GM12878 (cell line): ENCODE measurements around the gene SERTAD2. TPM values are rescaled to one million over a fixed set of nuclear protein-coding genes. Genes with fewer than 3 reads are reported as not detected.
A peak's percentile ranks its signal among the peaks of the same experiment; 100 is the strongest.

Source experiments
- ATAC-seq: fragments of 200-7000 bp; cut with Tn5 transposase; 3 replicates; pipeline ENCODE4 v1.9.1; 2020; ENCODE audit warnings: mild to moderate bottlenecking, moderate library complexity
- BruUV-seq: library from RNA; stranded (reverse); fragments of 400-500 nt; replicated peaks from 2 replicates; lab custom pipeline; 2021; lab: Mats Ljungman, UMichigan
- CTCF ChIA-PET: fragments of 300-600 bp; sonication (Branson Sonifier 250); formaldehyde crosslinking; extraction: SDS; loops from one replicate; lab custom pipeline; 2021; ENCODE audit warnings: inconsistent platforms; lab: Yijun Ruan, JAX
- POLR2A ChIA-PET: fragments of 350-600 bp; formaldehyde crosslinking; extraction: SDS; loops from one replicate; lab custom pipeline; 2021; ENCODE audit warnings: inconsistent platforms; lab: Charles Lee
- RAD21 ChIA-PET: fragments of 300-600 bp; sonication (Branson Sonifier 250); formaldehyde crosslinking; loops from one replicate; lab custom pipeline; 2023; ENCODE audit warnings: antibody characterized with exemption; ENCODE audit not compliant: unreplicated experiment; lab: Charles Lee
- SMC1A ChIA-PET: fragments of 300-600 bp; sonication (Branson Sonifier 250); formaldehyde crosslinking; loops from one replicate; lab custom pipeline; 2023; ENCODE audit not compliant: unreplicated experiment, uncharacterized antibody; lab: Charles Lee
- DNase-seq: peaks from one replicate; pipeline ENCODE4 v3.0.0-alpha.2; 2011; ENCODE audit warnings: low read depth, low spot score
- FAIRE-seq: peaks from 3 replicates; lab custom pipeline; 2011; peaks lifted over from hg19 to GRCh38; lab: Jason Lieb, UNC
- H2AFZ ChIP-seq: 2 replicates; pipeline ENCODE4 v1.6.0; 2011; ENCODE audit warnings: low read depth, low read length, control low read depth; ENCODE audit not compliant: control insufficient read depth
- H3K27ac ChIP-seq: 2 replicates; pipeline ENCODE4 v1.5.1; 2011; ENCODE audit warnings: control low read depth; ENCODE audit not compliant: control insufficient read depth, insufficient read depth
- H3K27me3 ChIP-seq, 2 experiments: replicated peaks in 1 of 2; 2 replicates each; pipeline versions ENCODE4 v1.6.0 to v1.6.1; 2011; ENCODE audit warnings: low read length in 1 of 2; ENCODE audit not compliant: control insufficient read depth in 2 of 2, insufficient read depth in 2 of 2
- H3K36me3 ChIP-seq, 2 experiments: 2 replicates each; pipeline ENCODE4 v1.5.1; 2011; ENCODE audit warnings: low read length in 1 of 2; ENCODE audit not compliant: control insufficient read depth in 2 of 2, insufficient read depth in 2 of 2
- H3K4me1 ChIP-seq: 2 replicates; pipeline ENCODE4 v1.6.1; 2011; ENCODE audit warnings: mild to moderate bottlenecking, low read length, moderate library complexity, mixed read lengths; ENCODE audit not compliant: control insufficient read depth, insufficient read depth
- H3K4me2 ChIP-seq: 2 replicates; pipeline ENCODE4 v1.6.0; 2011; ENCODE audit warnings: control low read depth; ENCODE audit not compliant: control insufficient read depth, insufficient read depth
- H3K4me3 ChIP-seq: fragments of 200-600 bp; sonication (generic); 2 replicates; pipeline ENCODE4 v1.5.1; 2016
- H3K79me2 ChIP-seq: 2 replicates; pipeline ENCODE4 v1.6.0; 2011; ENCODE audit warnings: low read length; ENCODE audit not compliant: control insufficient read depth, insufficient read depth
- H3K9ac ChIP-seq: 2 replicates; pipeline ENCODE4 v1.8.0; 2011; ENCODE audit warnings: low read length, control low read depth, mixed read lengths; ENCODE audit not compliant: control insufficient read depth, insufficient read depth
- H3K9me3 ChIP-seq: replicated peaks from 3 replicates; pipeline ENCODE4 v1.5.1; 2011; ENCODE audit warnings: mild to moderate bottlenecking, low read length; ENCODE audit not compliant: control insufficient read depth, insufficient read depth
- H4K20me1 ChIP-seq: 2 replicates; pipeline ENCODE4 v1.6.0; 2011; ENCODE audit not compliant: control insufficient read depth, insufficient read depth
- CHD2 ChIP-seq: IDR thresholded peaks from 2 replicates; pipeline ENCODE4 v1.6.1; 2011; ENCODE audit warnings: low read depth, low read length, improper control_type of control experiment, borderline replicate concordance
- IKZF2 ChIP-seq, 2 experiments: fragments of 450-650 bp; IDR thresholded peaks; 2 replicates each; pipeline ENCODE4 v1.6.1; 2017; ENCODE audit warnings: mild to moderate bottlenecking in 2 of 2, moderate library complexity in 2 of 2
- WGBS: methylation state at CpG from one replicate; pipeline ENCODE4 v1.1.6; 2016; ENCODE audit warnings: low lambda C conversion rate; ENCODE audit not compliant: insufficient replicate concordance, insufficient coverage; ENCODE audit errors: missing lambda C conversion rate; 5-methylcytosine and 5-hydroxymethylcytosine counted together
- in situ Hi-C: fragments of 300-500 bp; cut with MboI; formaldehyde crosslinking; loops from 9 replicates; pipeline ENCODE4 v1.14.3; 2018; ENCODE audit warnings: mixed read lengths
- intact Hi-C: fragments of 100-400 bp; cut with micrococcal nuclease; formaldehyde crosslinking; loops from one replicate; pipeline ENCODE4 v1.14.2; 2022; ENCODE audit not compliant: unreplicated experiment
- polyA plus RNA-seq, 11 experiments: library from polyadenylated mRNA; depleted of rRNA in 4 of 11; unstranded in 6 of 11; stranded (reverse) in 5 of 11; fragments of >200 nt; fragmentation: Nextera tagmentation in 4 of 11; fragmentation: Illumina TruSeq in 1 of 11; extraction: Ambion mirVana in 4 of 11; extraction: Trizol in 1 of 11; gene quantifications; 1 replicate in 1 of 11; 2 replicates in 10 of 11; pipeline versions ENCODE4 v1.2.1 to v1.2.3, GENCODE V29; 2011 to 2016; ENCODE audit warnings: inconsistent platforms in 2 of 11, missing spikeins in 2 of 11, low read depth in 1 of 11
- total RNA-seq, 4 experiments: library from RNA; depleted of rRNA in 3 of 4; stranded (reverse); fragments of >200 nt in 3 of 4; fragmentation: Illumina TruSeq in 1 of 4; extraction: Trizol in 1 of 4; gene quantifications; 2 replicates each; pipeline versions ENCODE4 v1.2.1 to v1.2.3, GENCODE V29; 2013 to 2021
- TF ChIP-seq, protein P1 (sequence below): fragments of 450-650 bp; IDR thresholded peaks from 2 replicates; pipeline ENCODE4 v1.6.1; 2017; ENCODE audit warnings: mild to moderate bottlenecking

Gene SERTAD2
- total and polyA plus RNA-seq, 10 of the 15 experiments (the other 5 are each of a cell fraction or from before 2014, with no cell fraction given) = 7.9 to 28.7 (median 20.1) TPM

DNA sequence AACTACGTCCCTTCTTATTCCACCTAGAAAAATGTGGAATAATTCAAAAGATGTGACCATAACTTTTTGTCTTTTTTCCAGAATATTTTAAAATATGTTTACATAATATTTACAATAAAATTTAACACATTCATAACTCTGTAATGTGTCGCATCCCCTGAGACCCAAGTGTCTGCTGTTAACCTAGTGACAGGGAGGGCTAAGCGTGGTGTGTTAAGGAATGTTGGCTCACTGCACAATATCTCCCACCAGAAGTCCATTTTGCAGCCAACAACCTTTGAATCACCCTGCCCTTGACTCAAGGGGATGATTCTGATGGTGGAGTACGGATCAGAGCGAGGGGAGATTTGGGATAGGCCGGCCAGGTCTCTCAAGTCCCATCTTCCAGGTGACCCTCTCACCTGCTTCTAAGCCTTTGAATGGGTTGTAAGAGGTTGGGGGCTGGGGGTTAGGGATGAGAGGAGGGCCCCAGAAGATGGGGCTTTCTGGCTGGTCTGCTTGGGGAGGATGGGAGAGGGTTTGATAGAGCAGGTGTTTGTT is 43.3 kb downstream of the SERTAD2 start:
- RAD21 ChIA-PET = no interaction called here
- no peak for FAIRE-seq
- in situ Hi-C loops = no loop called here
- H3K27me3 ChIP-seq = no peaks in the 10 kb centered on the region
- POLR2A ChIA-PET = interaction anchor here (0.6 kb wide), 1 partner anchor 30 kb away, joined by 7 read pairs; no protein-coding TSS in a partner anchor
- no peak overlapping the region for H3K9ac ChIP-seq
- H2AFZ ChIP-seq = no peak overlapping the region
- WGBS = 90% methylated on average over 6 of the region's 6 CpGs
- SMC1A ChIA-PET = interaction anchor here (0.9 kb wide), 1 partner anchor 38 kb away, joined by 3 read pairs; no protein-coding TSS in a partner anchor
- CTCF ChIA-PET = interaction anchor here (0.8 to 5.7 kb wide), 6 partner anchors 8 to 87 kb away, joined by 6 to 27 read pairs (median 14); partner anchors contain the start of gene AFTPH
- DNase-seq = no peak
- H3K4me1 ChIP-seq = peaks cover 36% of the 10 kb centered on the region
- no peaks in the 10 kb centered on the region for H3K79me2 ChIP-seq
- H4K20me1 ChIP-seq = no peaks in the 10 kb centered on the region
- no peaks in the 10 kb centered on the region for H3K9me3 ChIP-seq
- no peak overlapping the region for H3K27ac ChIP-seq
- no peaks in the 10 kb centered on the region for H3K36me3 ChIP-seq
- no peak for ATAC-seq
- no TSS peak for BruUV-seq
- no peak overlapping the region for H3K4me2 ChIP-seq
- TF ChIP-seq CHD2 = no peak
- H3K4me3 ChIP-seq = no peak overlapping the region
- intact Hi-C loops = no loop called here

- FAIRE-seq (no peak), ATAC-seq (no peak), DNase-seq (no peak)
- Histone ChIP-seq H3K4me1 (peaks cover 38% of the 10 kb centered on the region), H3K9ac (peak overlapping the region; percentile 66; the same call in 1 of the 2 replicates), H4K20me1 (no peaks in the 10 kb centered on the region), H3K4me3 (peak overlapping the region; percentile 68; the same call in 1 of the 2 replicates), H3K4me2 (peak overlapping the region; percentile 41), H3K36me3 (no peaks in the 10 kb centered on the region), H3K27ac (no peak overlapping the region), H3K27me3 (no peaks in the 10 kb centered on the region), H2AFZ (peak overlapping the region; percentile 76), H3K9me3 (no peaks in the 10 kb centered on the region), H3K79me2 (no peaks in the 10 kb centered on the region)
- ChIA-PET SMC1A (interaction anchor here (0.8 to 4.9 kb wide), 4 partner anchors 9 to 51 kb away, joined by 3 to 48 read pairs (median 3); no protein-coding TSS in a partner anchor), CTCF (interaction anchor here (0.8 to 5.7 kb wide), 8 partner anchors 8 to 86 kb away, joined by 3 to 37 read pairs (median 14); partner anchors contain the start of gene AFTPH), RAD21 (interaction anchor here (1.1 to 5.3 kb wide), 5 partner anchors 8 to 222 kb away, joined by 3 to 73 read pairs (median 14); partner anchors contain the start of genes AFTPH and SERTAD2), POLR2A (interaction anchor here (0.6 to 0.8 kb wide), 2 partner anchors 30 to 137 kb away, joined by 3 to 7 read pairs; no protein-coding TSS in a partner anchor)
- TF ChIP-seq IKZF2 (IDR thresholded peaks at IDR 0.05) = 0 out of 4 replicates have a peak, but pooled peaks of 1 of the 2 experiments have one; percentile 6
- TF ChIP-seq, protein P1, sequence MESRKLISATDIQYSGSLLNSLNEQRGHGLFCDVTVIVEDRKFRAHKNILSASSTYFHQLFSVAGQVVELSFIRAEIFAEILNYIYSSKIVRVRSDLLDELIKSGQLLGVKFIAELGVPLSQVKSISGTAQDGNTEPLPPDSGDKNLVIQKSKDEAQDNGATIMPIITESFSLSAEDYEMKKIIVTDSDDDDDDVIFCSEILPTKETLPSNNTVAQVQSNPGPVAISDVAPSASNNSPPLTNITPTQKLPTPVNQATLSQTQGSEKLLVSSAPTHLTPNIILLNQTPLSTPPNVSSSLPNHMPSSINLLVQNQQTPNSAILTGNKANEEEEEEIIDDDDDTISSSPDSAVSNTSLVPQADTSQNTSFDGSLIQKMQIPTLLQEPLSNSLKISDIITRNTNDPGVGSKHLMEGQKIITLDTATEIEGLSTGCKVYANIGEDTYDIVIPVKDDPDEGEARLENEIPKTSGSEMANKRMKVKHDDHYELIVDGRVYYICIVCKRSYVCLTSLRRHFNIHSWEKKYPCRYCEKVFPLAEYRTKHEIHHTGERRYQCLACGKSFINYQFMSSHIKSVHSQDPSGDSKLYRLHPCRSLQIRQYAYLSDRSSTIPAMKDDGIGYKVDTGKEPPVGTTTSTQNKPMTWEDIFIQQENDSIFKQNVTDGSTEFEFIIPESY = no peak
- 96% methylated on average over 3 of the region's 3 CpGs for WGBS
- intact Hi-C loops = loop anchor here (5.0 kb wide), 1 partner anchor 252 kb away; no protein-coding TSS in a partner anchor
- no TSS peak for BruUV-seq
- in situ Hi-C loops = no loop called here
These were observed 43.8 kb downstream of the SERTAD2 start for GRCh38 chr2:64609942-64610281.
